HCT116 (cell line): Measurements from ENCODE around the gene CD200. TPM values are rescaled to one million over a fixed set of nuclear protein-coding genes. Genes with fewer than 3 reads are reported as not detected.

Experiments used
- ATAC-seq: fragments of 200-7000 bp; cut with Tn5 transposase; 2 replicates; pipeline ENCODE4 v1.9.1; 2020; ENCODE audit warnings: mild to moderate bottlenecking, moderate library complexity
- BruUV-seq: library from RNA; stranded (reverse); fragments of 400-500 nt; replicated peaks from 2 replicates; lab custom pipeline; 2021; lab: Mats Ljungman, UMichigan
- CTCF ChIA-PET: fragments of 300-600 bp; sonication (Branson Sonifier 250); formaldehyde crosslinking; loops from one replicate; lab custom pipeline; 2021; ENCODE audit warnings: antibody characterized with exemption; lab: Charles Lee
- POLR2A ChIA-PET: fragments of 300-600, 350-600 bp; sonication (Branson Sonifier 250); formaldehyde crosslinking; loops from one replicate; lab custom pipeline; 2021; ENCODE audit warnings: antibody characterized with exemption; lab: Charles Lee
- RAD21 ChIA-PET, 2 experiments: fragments of 300-600 bp; sonication (Branson Sonifier 250); formaldehyde crosslinking; loops; one replicate each; lab custom pipeline; 2023; ENCODE audit warnings: low total read pairs in 2 of 2; ENCODE audit not compliant: uncharacterized antibody in 2 of 2, unreplicated experiment in 2 of 2, low non-redundant PET in 1 of 2; lab: Charles Lee
- DNase-seq: peaks from one replicate; pipeline ENCODE4 v3.0.0-alpha.2; 2010; ENCODE audit warnings: low read depth, low spot score
- H2AFZ ChIP-seq: fragments of 200-600 bp; shearing (Covaris generic), sonication (generic); 2 replicates; pipeline ENCODE4 v1.6.1; 2017; ENCODE audit warnings: low read depth, mixed run types, mixed read lengths, antibody characterized with exemption, low read length; ENCODE audit not compliant: poor library complexity, severe bottlenecking
- H3K27ac ChIP-seq: 2 replicates; pipeline ENCODE4 v1.5.1; 2012; ENCODE audit warnings: low read depth, low read length
- H3K27me3 ChIP-seq: fragments of 200-600 bp; sonication (generic); 2 replicates; pipeline ENCODE4 v1.6.1; 2016; ENCODE audit warnings: mixed run types, low read length, mixed read lengths; ENCODE audit not compliant: insufficient read depth
- H3K36me3 ChIP-seq, 2 experiments: fragments of 200-500 bp in 1 of 2; fragments of 200-600 bp in 1 of 2; sonication (Bioruptor generic) in 1 of 2; sonication (generic) in 1 of 2; 2 replicates each; pipeline versions ENCODE4 v1.5.1 to v1.6.1; 2014 to 2016; ENCODE audit warnings: low read length in 2 of 2, inconsistent platforms in 1 of 2, mixed read lengths in 1 of 2, mixed run types in 1 of 2; ENCODE audit not compliant: insufficient read depth in 2 of 2, control insufficient read depth in 1 of 2
- H3K4me1 ChIP-seq, 2 experiments: fragments of 200-600 bp in 1 of 2; sonication (generic) in 1 of 2; 2 replicates each; pipeline versions ENCODE4 v1.5.1 to v1.6.1; 2012 to 2017; ENCODE audit warnings: low read length in 2 of 2, inconsistent platforms in 1 of 2, mild to moderate bottlenecking in 1 of 2, mixed read lengths in 1 of 2, mixed run types in 1 of 2, moderate library complexity in 1 of 2; ENCODE audit not compliant: insufficient read depth in 2 of 2, control insufficient read depth in 1 of 2
- H3K4me2 ChIP-seq: fragments of 200-600 bp; sonication (generic); 2 replicates; pipeline ENCODE4 v1.6.1; 2017; ENCODE audit warnings: mixed run types, low read length, mixed read lengths
- H3K4me3 ChIP-seq, 2 experiments: fragments of 200-600 bp in 1 of 2; sonication (generic) in 1 of 2; replicated peaks in 1 of 2; 2 replicates each; pipeline ENCODE4 v1.5.1; 2011 to 2016; ENCODE audit warnings: low read length in 2 of 2, control low read depth in 1 of 2, low read depth in 1 of 2, mild to moderate bottlenecking in 1 of 2, mixed read lengths in 1 of 2, mixed run types in 1 of 2
- H3K79me2 ChIP-seq: fragments of 200-600 bp; sonication (generic); 2 replicates; pipeline ENCODE4 v1.6.1; 2017; ENCODE audit warnings: mild to moderate bottlenecking, mixed run types, low read length, moderate library complexity, mixed read lengths; ENCODE audit not compliant: insufficient read depth
- H3K9ac ChIP-seq: fragments of 200-600 bp; sonication (generic); 2 replicates; pipeline ENCODE4 v1.6.1; 2016; ENCODE audit warnings: low read length, mixed read lengths
- H3K9me2 ChIP-seq: fragments of 200-600 bp; sonication (generic), shearing (Covaris generic); 2 replicates; pipeline ENCODE4 v1.6.1; 2017; ENCODE audit warnings: mixed run types, mild to moderate bottlenecking, moderate library complexity; ENCODE audit not compliant: insufficient read depth
- H3K9me3 ChIP-seq, 2 experiments: fragments of 200-500 bp in 1 of 2; fragments of 200-600 bp in 1 of 2; sonication (Bioruptor generic) in 1 of 2; sonication (generic) in 1 of 2; 2 replicates each; pipeline ENCODE4 v1.6.1; 2014 to 2017; ENCODE audit warnings: low read length in 2 of 2, mixed read lengths in 2 of 2, inconsistent platforms in 1 of 2, low read depth in 1 of 2, mild to moderate bottlenecking in 1 of 2, mixed run types in 1 of 2, moderate library complexity in 1 of 2; ENCODE audit not compliant: control insufficient read depth in 1 of 2, insufficient read depth in 1 of 2
- H4K20me1 ChIP-seq: fragments of 200-600 bp; sonication (generic), shearing (Covaris generic); 2 replicates; pipeline ENCODE4 v1.6.1; 2017; ENCODE audit warnings: mixed run types, mild to moderate bottlenecking, moderate library complexity; ENCODE audit not compliant: insufficient read depth
- ATF3 ChIP-seq: IDR thresholded peaks from 2 replicates; pipeline ENCODE4 v1.6.1; 2012
- CBX3 ChIP-seq: IDR thresholded peaks from 2 replicates; pipeline ENCODE4 v1.6.1; 2012; ENCODE audit warnings: low read depth
- CEBPB ChIP-seq: IDR thresholded peaks from 2 replicates; pipeline ENCODE4 v1.6.1; 2012; ENCODE audit warnings: low read depth
- EGR1 ChIP-seq: IDR thresholded peaks from 2 replicates; pipeline ENCODE4 v1.6.1; 2012; ENCODE audit warnings: low read depth
- EZH2phosphoT487 ChIP-seq: fragments of 200-600 bp; IDR thresholded peaks from 2 replicates; pipeline ENCODE4 v1.6.1; 2018; ENCODE audit warnings: antibody characterized with exemption, borderline replicate concordance
- FOSL1 ChIP-seq: IDR thresholded peaks from 2 replicates; pipeline ENCODE4 v1.6.1; 2012; ENCODE audit warnings: low read depth
- MAX ChIP-seq: IDR thresholded peaks from 2 replicates; pipeline ENCODE4 v1.6.1; 2012
- POLR2A ChIP-seq: IDR thresholded peaks from 2 replicates; pipeline ENCODE4 v1.7.0; 2011; ENCODE audit warnings: borderline replicate concordance; ENCODE audit not compliant: insufficient read depth, insufficient read length; ENCODE audit errors: extremely low read depth
- POLR2AphosphoS5 ChIP-seq: IDR thresholded peaks from 2 replicates; pipeline ENCODE4 v1.6.1; 2011; ENCODE audit warnings: mild to moderate bottlenecking, low read depth, low read length, moderate library complexity
- RAD21 ChIP-seq: IDR thresholded peaks from 2 replicates; pipeline ENCODE4 v1.6.1; 2012; ENCODE audit warnings: low read depth, mild to moderate bottlenecking
- REST ChIP-seq: IDR thresholded peaks from 2 replicates; pipeline ENCODE4 v1.6.1; 2012; ENCODE audit warnings: low read depth
- SIN3A ChIP-seq: IDR thresholded peaks from 2 replicates; pipeline ENCODE4 v1.6.1; 2012; ENCODE audit warnings: low read depth
- SP1 ChIP-seq: IDR thresholded peaks from 2 replicates; pipeline ENCODE4 v1.6.1; 2012; ENCODE audit warnings: low read depth
- SRF ChIP-seq: IDR thresholded peaks from 2 replicates; pipeline ENCODE4 v1.6.1; 2012; ENCODE audit warnings: low read depth
- TCF7L2 ChIP-seq: IDR thresholded peaks from 2 replicates; pipeline ENCODE4 v1.7.0; 2011; ENCODE audit warnings: borderline replicate concordance, inconsistent platforms; ENCODE audit not compliant: insufficient read depth, insufficient read length; ENCODE audit errors: extremely low read depth
- YY1 ChIP-seq: IDR thresholded peaks from 2 replicates; pipeline ENCODE4 v1.6.1; 2011; ENCODE audit warnings: low read length, low read depth, moderate library complexity, mild to moderate bottlenecking; ENCODE audit not compliant: insufficient replicate concordance; ENCODE audit errors: extremely low read depth
- ZBTB33 ChIP-seq: IDR thresholded peaks from 2 replicates; pipeline ENCODE4 v1.6.1; 2011; ENCODE audit warnings: mild to moderate bottlenecking, low read length, moderate library complexity; ENCODE audit not compliant: insufficient replicate concordance; ENCODE audit errors: extremely low read depth
- ZFX ChIP-seq: fragments of 450-650 bp; IDR thresholded peaks from 2 replicates; pipeline ENCODE4 v1.6.1; 2017
- intact Hi-C: fragments of 100-400 bp; cut with micrococcal nuclease; formaldehyde crosslinking; loops from 2 replicates; pipeline ENCODE4 v1.10.0; 2022
- total RNA-seq: library from RNA; stranded (reverse); gene quantifications from one replicate; pipeline ENCODE4 v1.2.1, GENCODE V29; 2021; ENCODE audit not compliant: unreplicated experiment

The CD200 gene
- total RNA-seq, 1 experiment from 2014 or later, result not detected

- Histone ChIP-seq H3K36me3 (no peaks in the 10 kb centered on the region), H4K20me1 (no peaks in the 10 kb centered on the region; the same call in 1 of the 2 replicates), H3K79me2 (no peaks in the 10 kb centered on the region), H2AFZ (no peak overlapping the region), H3K27me3 (no peaks in the 10 kb centered on the region), H3K27ac (no peak overlapping the region), H3K4me1 (no peaks in the 10 kb centered on the region), H3K9me3 (no peaks in the 10 kb centered on the region), H3K9me2 (no peaks in the 10 kb centered on the region), H3K4me3 (no peak overlapping the region), H3K9ac (no peak overlapping the region), H3K4me2 (no peak overlapping the region)
- no peak for ATAC-seq
- DNase-seq, result no peak
- intact Hi-C loops, result no loop called here
- TF ChIP-seq SRF, result no peak
- no peak for TF ChIP-seq EGR1
- no peak for TF ChIP-seq EZH2phosphoT487
- TF ChIP-seq CBX3, result no peak
- no peak for TF ChIP-seq CEBPB
- TF ChIP-seq REST, result no peak
- no peak for TF ChIP-seq SP1
- TF ChIP-seq POLR2A, result no peak
- no peak for TF ChIP-seq SIN3A
- TF ChIP-seq TCF7L2, result no peak
- no peak for TF ChIP-seq MAX
- no peak for TF ChIP-seq POLR2AphosphoS5
- no peak for TF ChIP-seq RAD21
- TF ChIP-seq ZBTB33, result no peak
- TF ChIP-seq FOSL1, result no peak
- no peak for TF ChIP-seq ATF3
- no peak for TF ChIP-seq YY1
- TF ChIP-seq ZFX, result no peak
- POLR2A ChIA-PET, result no interaction called here
- CTCF ChIA-PET, result interaction anchor here (1.0 kb wide), 1 partner anchor 30 kb away, joined by 3 read pairs; no protein-coding TSS in a partner anchor
- RAD21 ChIA-PET, result no interaction called here
- no TSS peak for BruUV-seq
Observed at GRCh38 chr3:112407214-112407887, 74.4 kb downstream of the CD200 start.
